HTERT RPE-1 (cell line): ENCODE data around the gene NCOA1.
"Not testable (repeated sequence)": the region's sequence is repeated elsewhere in the genome, so short reads cannot be mapped to it uniquely, and the experiment has no call there.

Source experiments
- in situ Hi-C: fragments of 300-500 bp; cut with MboI; formaldehyde crosslinking; loops from 4 replicates; pipeline ENCODE4 v1.14.3; 2020; ENCODE audit warnings: low sequenced_read_pairs

The NCOA1 gene

GRCh38 chr2:24531610-24532009 is 40.6 kb downstream of the NCOA1 start:
- in situ Hi-C loops = not testable (repeated sequence)

GRCh38 chr2:24532057-24532456 is 41.0 kb downstream of the NCOA1 start:
- in situ Hi-C loops = not testable (repeated sequence)

GRCh38 chr2:24533574-24533973 is 42.5 kb downstream of the NCOA1 start:
- in situ Hi-C loops = not testable (repeated sequence)

- in situ Hi-C loops = no loop called here
Observed at GRCh38 chr2:24538720-24539119, 47.7 kb downstream of the NCOA1 start.

- in situ Hi-C loops = no loop called here
Observed at GRCh38 chr2:24539258-24539657, 48.2 kb downstream of the NCOA1 start.

- in situ Hi-C loops = no loop called here
Observed at GRCh38 chr2:24540011-24540477, 49.0 kb downstream of the NCOA1 start.

- in situ Hi-C loops = no loop called here
Observed at GRCh38 chr2:24541621-24542020, 50.6 kb downstream of the NCOA1 start.

GRCh38 chr2:24542269-24542872 is 51.3 kb downstream of the NCOA1 start:
- in situ Hi-C loops = no loop called here

- in situ Hi-C loops = no loop called here
Observed at GRCh38 chr2:24543252-24543651, 52.2 kb downstream of the NCOA1 start.

- in situ Hi-C loops = no loop called here
Observed at GRCh38 chr2:24544456-24545115, 53.5 kb downstream of the NCOA1 start.

GRCh38 chr2:24546669-24547068 is 55.6 kb downstream of the NCOA1 start:
- in situ Hi-C loops = no loop called here

- in situ Hi-C loops = no loop called here
Observed at GRCh38 chr2:24548058-24548457, 57.0 kb downstream of the NCOA1 start.

- in situ Hi-C loops = not testable (repeated sequence)
Observed at GRCh38 chr2:24550301-24550700, 59.2 kb downstream of the NCOA1 start.

- in situ Hi-C loops = no loop called here
Observed at GRCh38 chr2:24551016-24551415, 60.0 kb downstream of the NCOA1 start.

- in situ Hi-C loops = no loop called here
Observed at GRCh38 chr2:24552836-24553235, 61.8 kb downstream of the NCOA1 start.

GRCh38 chr2:24558781-24559472 is 67.9 kb downstream of the NCOA1 start:
- in situ Hi-C loops = no loop called here

GRCh38 chr2:24559473-24560113 is 68.5 kb downstream of the NCOA1 start:
- in situ Hi-C loops = no loop called here

- in situ Hi-C loops = no loop called here
Observed at GRCh38 chr2:24565537-24565936, 74.5 kb downstream of the NCOA1 start.

- in situ Hi-C loops = no loop called here
Observed at GRCh38 chr2:24566209-24566608, 75.2 kb downstream of the NCOA1 start.

GRCh38 chr2:24566630-24567029 is 75.6 kb downstream of the NCOA1 start:
- in situ Hi-C loops = no loop called here

- in situ Hi-C loops = no loop called here
Observed at GRCh38 chr2:24568551-24568950, 77.5 kb downstream of the NCOA1 start.

GRCh38 chr2:24569565-24569964 is 78.5 kb downstream of the NCOA1 start:
- in situ Hi-C loops = not testable (repeated sequence)
